Neural progenitor cell (in vitro differentiated cells): Measurements from ENCODE around the gene XYLT1. TPM values are rescaled to one million over a fixed set of nuclear protein-coding genes. Genes with fewer than 3 reads are reported as not detected.

ENCODE experiments used
- DNase-seq: peaks from one replicate; pipeline ENCODE4 v3.0.0-alpha.2; 2016; ENCODE audit warnings: low spot score
- H2AFZ ChIP-seq: fragments of 200-600 bp; sonication (generic); replicated peaks from 2 replicates; pipeline ENCODE4 v1.6.1; 2016; ENCODE audit warnings: antibody characterized with exemption
- H3F3A ChIP-seq: fragments of 200-600 bp; sonication (generic); 2 replicates; pipeline ENCODE4 v1.6.1; 2016; ENCODE audit warnings: antibody characterized with exemption, low read depth
- H3K27ac ChIP-seq: fragments of 200-600 bp; sonication (generic); 2 replicates; pipeline ENCODE4 v1.5.1; 2016; ENCODE audit warnings: mild to moderate bottlenecking
- H3K27me3 ChIP-seq: fragments of 200-600 bp; sonication (generic); 2 replicates; pipeline ENCODE4 v1.6.1; 2016; ENCODE audit warnings: mild to moderate bottlenecking, moderate library complexity
- H3K36me3 ChIP-seq: fragments of 200-600 bp; sonication (generic); 2 replicates; pipeline ENCODE4 v1.5.1; 2016
- H3K4me1 ChIP-seq: fragments of 200-600 bp; sonication (generic); 2 replicates; pipeline ENCODE4 v1.6.1; 2016; ENCODE audit warnings: mixed run types
- H3K4me2 ChIP-seq: fragments of 200-600 bp; sonication (generic); 2 replicates; pipeline ENCODE4 v1.6.1; 2016
- H3K4me3 ChIP-seq: fragments of 200-600 bp; sonication (generic); 2 replicates; pipeline ENCODE4 v1.5.1; 2016
- H3K79me2 ChIP-seq: fragments of 200-600 bp; sonication (generic); 2 replicates; pipeline ENCODE4 v1.6.1; 2016; ENCODE audit warnings: low read depth
- H3K9ac ChIP-seq: fragments of 200-600 bp; sonication (generic); 2 replicates; pipeline ENCODE4 v1.6.1; 2016
- H3K9me3 ChIP-seq: fragments of 200-600 bp; sonication (generic); 2 replicates; pipeline ENCODE4 v1.5.1; 2016; ENCODE audit warnings: low read depth
- H4K20me1 ChIP-seq: fragments of 200-600 bp; sonication (generic); 2 replicates; pipeline ENCODE4 v1.6.1; 2016; ENCODE audit warnings: low read depth
- H3K27ac Mint-ChIP-seq: 3 replicates; pipeline ENCODE4 v1.8.0; 2021; ENCODE audit warnings: mixed read lengths
- H3K27me3 Mint-ChIP-seq: 2 replicates; pipeline ENCODE4 v1.8.0; 2022; ENCODE audit warnings: low read depth, mild to moderate bottlenecking, inconsistent platforms, moderate library complexity, mixed read lengths; ENCODE audit not compliant: insufficient read depth
- H3K36me3 Mint-ChIP-seq: 3 replicates; pipeline ENCODE4 v1.8.0; 2021; ENCODE audit warnings: mixed read lengths
- H3K4me1 Mint-ChIP-seq: 3 replicates; pipeline ENCODE4 v1.8.0; 2021; ENCODE audit warnings: mixed read lengths
- H3K4me3 Mint-ChIP-seq: 3 replicates; pipeline ENCODE4 v1.8.0; 2021; ENCODE audit warnings: mild to moderate bottlenecking, moderate library complexity, mixed read lengths
- H3K9me3 Mint-ChIP-seq: 3 replicates; pipeline ENCODE4 v1.8.0; 2020; ENCODE audit warnings: mixed read lengths
- CTCF ChIP-seq: fragments of 200-600 bp; sonication (generic); IDR thresholded peaks from 2 replicates; pipeline ENCODE4 v1.5.1; 2017; ENCODE audit warnings: antibody characterized with exemption, mild to moderate bottlenecking
- EZH2 ChIP-seq: fragments of 200-600 bp; sonication (generic); IDR thresholded peaks from 2 replicates; pipeline ENCODE4 v1.6.1; 2017; ENCODE audit warnings: antibody characterized with exemption, mild to moderate bottlenecking, moderate library complexity
- EZH2phosphoT487 ChIP-seq: fragments of 200-600 bp; sonication (generic); IDR thresholded peaks from 2 replicates; pipeline ENCODE4 v1.6.1; 2017; ENCODE audit warnings: antibody characterized with exemption
- total RNA-seq: library from RNA; depleted of rRNA; stranded (reverse); fragments of >200 nt; gene quantifications from 2 replicates; pipeline ENCODE4 v1.2.3, GENCODE V29; 2015; ENCODE audit warnings: low replicate concordance

The XYLT1 gene
- total RNA-seq, 1 donor from 2014 or later, result 5.9 TPM

DNA sequence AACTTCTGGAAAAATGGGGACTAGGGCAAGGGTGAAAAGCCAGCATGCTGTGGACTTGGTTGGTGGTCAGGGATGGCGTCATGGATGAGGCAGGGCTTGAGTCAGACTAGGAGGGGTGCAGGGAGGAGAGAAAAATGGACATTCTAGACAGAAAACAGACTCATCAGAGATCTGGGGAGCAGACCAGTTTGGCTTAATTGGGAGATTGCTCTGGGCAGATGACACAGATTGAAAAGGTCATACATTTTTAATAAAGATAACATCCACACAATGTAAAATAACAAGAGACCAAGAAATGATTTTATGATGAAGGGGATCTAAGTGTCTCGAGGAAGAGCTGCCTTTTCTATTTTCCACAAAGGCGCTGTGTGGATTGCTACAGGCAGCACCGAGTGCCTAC is 326.3 kb downstream of the XYLT1 start:
- Histone ChIP-seq H3K27ac (no peak overlapping the region), H3K9me3 (no peaks in the 10 kb centered on the region), H3K9ac (no peak overlapping the region), H3K27me3 (no peaks in the 10 kb centered on the region), H3F3A (no peaks in the 10 kb centered on the region), H4K20me1 (peaks cover 1% of the 10 kb centered on the region), H3K36me3 (no peaks in the 10 kb centered on the region), H3K4me2 (no peak overlapping the region), H3K4me3 (no peak overlapping the region), H3K79me2 (no peaks in the 10 kb centered on the region), H2AFZ (no peak overlapping the region), H3K4me1 (no peaks in the 10 kb centered on the region)
- no peak for DNase-seq
- Mint-ChIP-seq H3K4me1 (no peaks in the 10 kb centered on the region), H3K27ac (no peak overlapping the region), H3K4me3 (no peak overlapping the region), H3K9me3 (no peaks in the 10 kb centered on the region), H3K36me3 (peaks cover 4% of the 10 kb centered on the region), H3K27me3 (no peaks in the 10 kb centered on the region)
- TF ChIP-seq EZH2 (no peak), EZH2phosphoT487 (no peak), CTCF (no peak)

GRCh38 chr16:17143546-17144419 is 327.0 kb downstream of the XYLT1 start:
- TF ChIP-seq CTCF (no peak), EZH2phosphoT487 (no peak), EZH2 (no peak)
- Histone ChIP-seq H3K4me2 (no peak overlapping the region), H3K27me3 (no peaks in the 10 kb centered on the region), H2AFZ (no peak overlapping the region), H3K4me1 (no peaks in the 10 kb centered on the region), H3K9ac (no peak overlapping the region), H3K79me2 (no peaks in the 10 kb centered on the region), H3F3A (no peaks in the 10 kb centered on the region), H3K27ac (no peak overlapping the region), H4K20me1 (peaks cover 4% of the 10 kb centered on the region), H3K9me3 (no peaks in the 10 kb centered on the region), H3K4me3 (no peak overlapping the region), H3K36me3 (no peaks in the 10 kb centered on the region)
- no peak for DNase-seq
- H3K4me3 Mint-ChIP-seq, result no peak overlapping the region
- H3K36me3 Mint-ChIP-seq, result peaks cover 4% of the 10 kb centered on the region
- H3K4me1 Mint-ChIP-seq, result no peaks in the 10 kb centered on the region
- no peaks in the 10 kb centered on the region for H3K27me3 Mint-ChIP-seq
- no peak overlapping the region for H3K27ac Mint-ChIP-seq
- H3K9me3 Mint-ChIP-seq, result no peaks in the 10 kb centered on the region

- H3K27me3 ChIP-seq, result no peaks in the 10 kb centered on the region
- H3K9ac ChIP-seq, result no peak overlapping the region
- Mint-ChIP-seq H3K4me3 (no peak overlapping the region), H3K27me3 (peaks cover 2% of the 10 kb centered on the region), H3K4me1 (no peaks in the 10 kb centered on the region), H3K27ac (no peak overlapping the region), H3K36me3 (peaks cover 8% of the 10 kb centered on the region), H3K9me3 (no peaks in the 10 kb centered on the region)
- peaks cover 9% of the 10 kb centered on the region for H4K20me1 ChIP-seq
- H3K36me3 ChIP-seq, result no peaks in the 10 kb centered on the region
- no peaks in the 10 kb centered on the region for H3K9me3 ChIP-seq
- no peak overlapping the region for H2AFZ ChIP-seq
- H3F3A ChIP-seq, result no peaks in the 10 kb centered on the region
- no peaks in the 10 kb centered on the region for H3K4me1 ChIP-seq
- DNase-seq, result peak; percentile 83
- H3K4me3 ChIP-seq, result no peak overlapping the region
- TF ChIP-seq EZH2 (no peak), EZH2phosphoT487 (no peak), CTCF (no peak)
- no peak overlapping the region for H3K4me2 ChIP-seq
- H3K27ac ChIP-seq, result no peak overlapping the region
- H3K79me2 ChIP-seq, result no peaks in the 10 kb centered on the region
Measured at GRCh38 chr16:17138801-17139200, 332.0 kb downstream of the XYLT1 start.
